H1 (cell line): Measurements from ENCODE around the gene SP1. TPM values are rescaled to one million over a fixed set of nuclear protein-coding genes. Genes with fewer than 3 reads are reported as not detected.

Experiments used
- CTCF ChIA-PET: fragments of 300-600 bp; sonication (Branson Sonifier 250); formaldehyde crosslinking; loops from one replicate; lab custom pipeline; 2021; ENCODE audit not compliant: partially characterized antibody; lab: Charles Lee
- POLR2A ChIA-PET: fragments of 300-600 bp; sonication (Branson Sonifier 250); formaldehyde crosslinking; loops from one replicate; lab custom pipeline; 2021; ENCODE audit warnings: inconsistent platforms; ENCODE audit not compliant: partially characterized antibody; lab: Charles Lee
- DNase-seq, 2 experiments: peaks; one replicate each; pipeline versions ENCODE4 v3.0.0 to v3.0.0-alpha.2; 2010 to 2022; ENCODE audit warnings: low spot score in 2 of 2, low read depth in 1 of 2, mixed read lengths in 1 of 2
- FAIRE-seq: peaks from 2 replicates; lab custom pipeline; 2011; peaks lifted over from hg19 to GRCh38; lab: Jason Lieb, UNC
- H2AFZ ChIP-seq: 2 replicates; pipeline ENCODE4 v1.8.1; 2012; ENCODE audit warnings: low read length, inconsistent platforms
- H2AK5ac ChIP-seq: 2 replicates; pipeline ENCODE4 v1.6.1; 2013; ENCODE audit warnings: low read depth, low read length
- H2BK120ac ChIP-seq: replicated peaks from 2 replicates; pipeline ENCODE3; 2013; ENCODE audit warnings: low read depth, low read length, inconsistent platforms
- H2BK12ac ChIP-seq: 2 replicates; pipeline ENCODE4 v1.6.1; 2013; ENCODE audit warnings: low read depth, low read length
- H2BK15ac ChIP-seq: 2 replicates; pipeline ENCODE4 v1.6.1; 2013; ENCODE audit warnings: low read length
- H2BK20ac ChIP-seq: 2 replicates; pipeline ENCODE4 v1.6.1; 2013; ENCODE audit warnings: low read length
- H2BK5ac ChIP-seq: 2 replicates; pipeline ENCODE4 v1.6.1; 2013; ENCODE audit warnings: low read depth, low read length
- H3K14ac ChIP-seq: 2 replicates; pipeline ENCODE4 v1.6.1; 2013; ENCODE audit warnings: inconsistent platforms; ENCODE audit not compliant: insufficient read length
- H3K18ac ChIP-seq: 2 replicates; pipeline ENCODE4 v1.6.1; 2013; ENCODE audit warnings: low read length; ENCODE audit errors: extremely low read depth
- H3K23ac ChIP-seq: 2 replicates; pipeline ENCODE4 v1.6.1; 2013; ENCODE audit warnings: inconsistent platforms; ENCODE audit not compliant: insufficient read length
- H3K23me2 ChIP-seq: 2 replicates; pipeline ENCODE4 v1.6.1; 2013; ENCODE audit warnings: low read depth, low read length
- H3K27ac ChIP-seq: 2 replicates; pipeline ENCODE4 v1.6.1; 2011; ENCODE audit warnings: low read depth, low read length, inconsistent platforms
- H3K27me3 ChIP-seq, 4 experiments: replicated peaks in 1 of 4; 1 replicate in 1 of 4; 2 replicates in 3 of 4; pipeline versions ENCODE4 v1.6.1 to v1.8.1; 2011 to 2013; ENCODE audit warnings: low read length in 3 of 4, mild to moderate bottlenecking in 3 of 4, inconsistent platforms in 2 of 4, mixed read lengths in 2 of 4, moderate library complexity in 1 of 4; ENCODE audit not compliant: control insufficient read depth in 3 of 4, insufficient read depth in 3 of 4; ENCODE audit errors: extremely low read depth in 1 of 4
- H3K36me3 ChIP-seq, 4 experiments: 2 replicates each; pipeline versions ENCODE4 v1.6.1 to v1.8.1; 2011 to 2013; ENCODE audit warnings: mild to moderate bottlenecking in 4 of 4, low read length in 3 of 4, moderate library complexity in 2 of 4, control low read depth in 1 of 4, inconsistent platforms in 1 of 4; ENCODE audit not compliant: insufficient read depth in 4 of 4, control insufficient read depth in 2 of 4
- H3K4ac ChIP-seq: replicated peaks from 2 replicates; pipeline ENCODE3; 2013; ENCODE audit warnings: low read length, low read depth, mixed read lengths, inconsistent platforms; ENCODE audit not compliant: insufficient read length
- H3K4me1 ChIP-seq, 4 experiments: replicated peaks in 1 of 4; 1 replicate in 1 of 4; 2 replicates in 3 of 4; pipeline versions ENCODE4 v1.6.1 to v1.8.1; 2011 to 2013; ENCODE audit warnings: low read length in 3 of 4, inconsistent platforms in 2 of 4, mixed read lengths in 1 of 4; ENCODE audit not compliant: insufficient read depth in 4 of 4, control insufficient read depth in 3 of 4
- H3K4me2 ChIP-seq, 2 experiments: 2 replicates each; pipeline versions ENCODE4 v1.6.1 to v1.8.1; 2011 to 2013; ENCODE audit warnings: low read depth in 2 of 2, low read length in 2 of 2, control low read depth in 1 of 2, inconsistent platforms in 1 of 2, mild to moderate bottlenecking in 1 of 2; ENCODE audit not compliant: insufficient read depth in 1 of 2
- H3K4me3 ChIP-seq, 4 experiments: fragments of 200-600, 300-600 bp in 1 of 4; sonication (generic), shearing (Covaris generic), sonication (Bioruptor Twin) in 1 of 4; 2 replicates each; pipeline versions ENCODE4 v1.5.1 to v1.8.1; 2011 to 2016; ENCODE audit warnings: low read length in 4 of 4, low read depth in 3 of 4, control low read depth in 2 of 4, inconsistent platforms in 2 of 4, mild to moderate bottlenecking in 2 of 4, mixed read lengths in 1 of 4, moderate library complexity in 1 of 4; ENCODE audit not compliant: insufficient read depth in 2 of 4; ENCODE audit errors: extremely low read depth in 1 of 4
- H3K56ac ChIP-seq: replicated peaks from 2 replicates; pipeline ENCODE3; 2013; ENCODE audit warnings: low read depth, mild to moderate bottlenecking, mixed read lengths, low read length, inconsistent platforms; ENCODE audit not compliant: insufficient read length
- H3K79me1 ChIP-seq: 2 replicates; pipeline ENCODE4 v1.6.1; 2013; ENCODE audit warnings: low read depth, low read length, control low read depth
- H3K79me2 ChIP-seq, 2 experiments: 2 replicates each; pipeline versions ENCODE4 v1.6.1 to v1.8.1; 2012 to 2013; ENCODE audit warnings: low read length in 2 of 2, mild to moderate bottlenecking in 2 of 2, inconsistent platforms in 1 of 2; ENCODE audit not compliant: insufficient read depth in 2 of 2, control insufficient read depth in 1 of 2
- H3K9ac ChIP-seq, 4 experiments: replicated peaks in 1 of 4; 1 replicate in 1 of 4; 2 replicates in 3 of 4; pipeline versions ENCODE4 v1.6.1 to v1.8.1; 2011 to 2013; ENCODE audit warnings: low read depth in 3 of 4, low read length in 3 of 4, control low read depth in 2 of 4, mild to moderate bottlenecking in 2 of 4, moderate library complexity in 2 of 4, inconsistent platforms in 1 of 4; ENCODE audit errors: extremely low read depth in 1 of 4
- H3K9me3 ChIP-seq, 2 experiments: 2 replicates each; pipeline versions ENCODE4 v1.6.1 to v1.8.1; 2012 to 2013; ENCODE audit warnings: mild to moderate bottlenecking in 2 of 2, moderate library complexity in 2 of 2, control low read depth in 1 of 2, inconsistent platforms in 1 of 2, low read depth in 1 of 2, low read length in 1 of 2, mixed read lengths in 1 of 2; ENCODE audit not compliant: insufficient read depth in 2 of 2
- H4K20me1 ChIP-seq, 2 experiments: replicated peaks in 1 of 2; 2 replicates each; pipeline versions ENCODE3 to v1.8.1; 2011 to 2013; ENCODE audit warnings: inconsistent platforms in 2 of 2, low read length in 2 of 2, mild to moderate bottlenecking in 1 of 2; ENCODE audit not compliant: insufficient read depth in 2 of 2, control insufficient read depth in 1 of 2
- H4K5ac ChIP-seq: 2 replicates; pipeline ENCODE4 v1.6.1; 2013; ENCODE audit warnings: low read length, low read depth, mixed read lengths, inconsistent platforms; ENCODE audit not compliant: insufficient read length
- H4K8ac ChIP-seq: 2 replicates; pipeline ENCODE4 v1.8.0; 2013; ENCODE audit warnings: mild to moderate bottlenecking, moderate library complexity, low read length, inconsistent platforms; ENCODE audit not compliant: insufficient read depth; ENCODE audit errors: extremely low read depth
- H4K91ac ChIP-seq: replicated peaks from 2 replicates; pipeline ENCODE3; 2013; ENCODE audit warnings: low read length, mixed read lengths, inconsistent platforms; ENCODE audit not compliant: insufficient read length
- BACH1 ChIP-seq: IDR thresholded peaks from 2 replicates; pipeline ENCODE4 v1.6.1; 2012; ENCODE audit warnings: low read length, improper control_type of control experiment
- EP300 ChIP-seq, 2 experiments: IDR thresholded peaks; 1 replicate in 1 of 2; 2 replicates in 1 of 2; pipeline ENCODE4 v1.6.1; 2011 to 2012; ENCODE audit warnings: low read depth in 2 of 2, low read length in 2 of 2, mild to moderate bottlenecking in 2 of 2, borderline replicate concordance in 1 of 2, inconsistent platforms in 1 of 2, moderate library complexity in 1 of 2
- HDAC2 ChIP-seq, 2 experiments: fragments of 300-600 bp in 1 of 2; sonication (generic) in 1 of 2; IDR thresholded peaks; 2 replicates each; pipeline ENCODE4 v1.6.1; 2011 to 2012; ENCODE audit warnings: low read depth in 2 of 2, low read length in 2 of 2, mild to moderate bottlenecking in 2 of 2, moderate library complexity in 2 of 2, borderline replicate concordance in 1 of 2, inconsistent platforms in 1 of 2
- JUND ChIP-seq: IDR thresholded peaks from 2 replicates; pipeline ENCODE4 v1.6.1; 2011; ENCODE audit warnings: mild to moderate bottlenecking, improper control_type of control experiment, low read length
- PHF8 ChIP-seq: fragments of 200-600 bp; sonication (generic); conservative IDR thresholded peaks from 2 replicates; pipeline ENCODE4 v1.7.1; 2012; ENCODE audit warnings: low read depth, mild to moderate bottlenecking, inconsistent platforms, low read length, moderate library complexity
- SIX5 ChIP-seq: IDR thresholded peaks from 2 replicates; pipeline ENCODE4 v1.6.1; 2011; ENCODE audit warnings: mild to moderate bottlenecking, low read depth, low read length
- SP4 ChIP-seq: IDR thresholded peaks from 2 replicates; pipeline ENCODE4 v1.6.1; 2012; ENCODE audit warnings: low read length, inconsistent platforms
- SRF ChIP-seq: IDR thresholded peaks from 2 replicates; pipeline ENCODE4 v1.6.1; 2011; ENCODE audit warnings: mild to moderate bottlenecking, low read depth, low read length, moderate library complexity
- TAF1 ChIP-seq: IDR thresholded peaks from 2 replicates; pipeline ENCODE4 v1.6.1; 2011; ENCODE audit warnings: mild to moderate bottlenecking, low read depth, low read length
- YY1 ChIP-seq: IDR thresholded peaks from 2 replicates; pipeline ENCODE4 v1.6.1; 2011; ENCODE audit warnings: low read depth, mild to moderate bottlenecking, low read length
- WGBS, 2 experiments: shearing (Covaris generic) in 1 of 2; methylation state at CpG; one replicate each; pipeline versions ENCODE4 v1.1.6 to v1.1.7; 2013 to 2015; ENCODE audit warnings: low lambda C conversion rate in 2 of 2, mixed read lengths in 2 of 2, inconsistent platforms in 1 of 2, low coverage in 1 of 2, missing lambda C conversion rate in 1 of 2; ENCODE audit not compliant: insufficient replicate concordance in 2 of 2, insufficient coverage in 1 of 2, insufficient read length in 1 of 2; ENCODE audit errors: extremely low coverage in 1 of 2, missing lambda C conversion rate in 1 of 2; 5-methylcytosine and 5-hydroxymethylcytosine counted together
- polyA plus RNA-seq, 7 experiments: library from polyadenylated mRNA; depleted of rRNA in 3 of 7; stranded (reverse) in 5 of 7; unstranded in 2 of 7; fragments of >200 nt in 5 of 7; fragments of 200-250 nt in 2 of 7; gene quantifications; 1 replicate in 5 of 7; 2 replicates in 1 of 7; 4 replicates in 1 of 7; pipeline versions ENCODE4 v1.2.1 to v1.2.3, GENCODE V29; 2011 to 2013; ENCODE audit warnings: missing spikeins in 2 of 7, mixed read lengths in 2 of 7
- total RNA-seq: library from RNA; stranded (reverse); fragmentation: NEBNext Ultra II Directional; extraction: Animal tissue kit (Norgen Biotek cat#: 25700); gene quantifications from 2 replicates; pipeline ENCODE4 v1.2.1, GENCODE V29; 2021
- TF ChIP-seq, protein P1 (sequence below): IDR thresholded peaks from 2 replicates; pipeline ENCODE4 v1.6.1; 2012; ENCODE audit warnings: low read length, inconsistent platforms

SP1 gene
- total and polyA plus RNA-seq, 2 of the 8 experiments (the other 6 are each of a cell fraction or from before 2014, with no cell fraction given), result 50.7 to 75.2 TPM

DNA sequence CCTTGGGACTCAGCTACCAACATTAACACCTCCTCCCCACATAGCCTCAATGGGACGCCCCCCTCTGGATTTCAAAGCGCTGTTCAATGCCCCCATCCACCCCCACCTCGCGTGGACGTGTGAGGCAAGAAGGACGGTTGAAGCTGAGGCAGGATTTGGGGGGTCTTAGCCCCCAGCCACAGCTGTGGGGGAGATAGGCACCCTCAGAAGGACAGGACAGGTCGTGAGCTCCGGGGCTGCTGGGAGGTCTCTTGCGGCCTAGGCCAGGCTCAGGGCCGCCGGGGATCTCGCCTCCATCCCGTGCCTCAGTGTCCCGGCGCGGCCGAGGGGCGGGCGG, 35.5 kb upstream of the SP1 start:
- FAIRE-seq, result no peak
- TF ChIP-seq YY1 (no peak), JUND (no peak), TAF1 (no peak), HDAC2 (IDR thresholded peaks at IDR 0.05; ENCODE audit: borderline replicate concordance in 1 of 2, low read depth in 2 of 2, low read length in 2 of 2) (no peak), PHF8 (0 out of 2 replicates have a peak, but pooled peaks have one; percentile 7), SP4 (no peak), SRF (no peak), EP300 (IDR thresholded peaks at IDR 0.05; ENCODE audit: borderline replicate concordance in 1 of 2, low read depth in 2 of 2, low read length in 2 of 2) (no peak), BACH1 (no peak), SIX5 (no peak)
- TF ChIP-seq, protein P1, sequence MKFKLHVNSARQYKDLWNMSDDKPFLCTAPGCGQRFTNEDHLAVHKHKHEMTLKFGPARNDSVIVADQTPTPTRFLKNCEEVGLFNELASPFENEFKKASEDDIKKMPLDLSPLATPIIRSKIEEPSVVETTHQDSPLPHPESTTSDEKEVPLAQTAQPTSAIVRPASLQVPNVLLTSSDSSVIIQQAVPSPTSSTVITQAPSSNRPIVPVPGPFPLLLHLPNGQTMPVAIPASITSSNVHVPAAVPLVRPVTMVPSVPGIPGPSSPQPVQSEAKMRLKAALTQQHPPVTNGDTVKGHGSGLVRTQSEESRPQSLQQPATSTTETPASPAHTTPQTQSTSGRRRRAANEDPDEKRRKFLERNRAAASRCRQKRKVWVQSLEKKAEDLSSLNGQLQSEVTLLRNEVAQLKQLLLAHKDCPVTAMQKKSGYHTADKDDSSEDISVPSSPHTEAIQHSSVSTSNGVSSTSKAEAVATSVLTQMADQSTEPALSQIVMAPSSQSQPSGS, result no peak

More for the DNA sequence above, 35.5 kb upstream of the SP1 start:
- peaks cover 3 to 13% (median 8%) of the 10 kb centered on the region in 4 experiments; a peak in 4 of 7 replicates for H3K27me3 ChIP-seq
- H2AK5ac ChIP-seq, result no peak overlapping the region
- no peak overlapping the region for H4K91ac ChIP-seq
- H4K20me1 ChIP-seq, result no peaks in the 10 kb centered on the region
- H3K79me1 ChIP-seq, result no peaks in the 10 kb centered on the region
- peak overlapping the region; percentile 100 for H2AFZ ChIP-seq
- WGBS, 2 experiments, result 7% methylated on average over 6 of the region's 19 CpGs; no CpG with 5 or more reads in 1 of the 2 experiments
- peaks cover 3% of the 10 kb centered on the region; the same call in 1 of the 2 replicates for H3K23me2 ChIP-seq
- no peak overlapping the region for H2BK12ac ChIP-seq
- 0 out of 2 replicates have a peak overlapping the region, but pooled peaks have one; percentile 13 for H2BK5ac ChIP-seq
- peak overlapping the region; percentile 45; the same call in 1 of the 2 replicates for H4K8ac ChIP-seq
- DNase-seq, result peak in 1 of 2 experiments; percentile 51
- H2BK120ac ChIP-seq, result no peak overlapping the region
- peak overlapping the region; percentile 76 for H3K18ac ChIP-seq
- H3K9ac ChIP-seq, result no peak overlapping the region
- H2BK15ac ChIP-seq, result peak overlapping the region; percentile 92; the same call in 1 of the 2 replicates
- peak overlapping the region; percentile 32 for H3K4ac ChIP-seq
- no peak overlapping the region for H2BK20ac ChIP-seq
- no peak overlapping the region for H4K5ac ChIP-seq
- H3K4me1 ChIP-seq, result peaks cover 0 to 15% (median 8%) of the 10 kb centered on the region in 4 experiments; a peak in 5 of 7 replicates
- peak overlapping the region; percentile 21 to 80 (median 33); a peak in 7 of 8 replicates for H3K4me3 ChIP-seq
- no peaks in the 10 kb centered on the region for H3K9me3 ChIP-seq
- no peak overlapping the region for H3K14ac ChIP-seq
- no peak overlapping the region for H3K27ac ChIP-seq
- no peaks in the 10 kb centered on the region for H3K36me3 ChIP-seq
- no peak overlapping the region for H3K56ac ChIP-seq
- POLR2A ChIA-PET, result interaction anchor here (1.0 to 3.6 kb wide), 22 partner anchors 9 to 166 kb away, joined by 3 to 19 read pairs (median 5); partner anchors contain the start of genes AAAS, PFDN5, PRR13 and SP1
- H3K4me2 ChIP-seq, result peak overlapping the region; percentile 34 to 96
- CTCF ChIA-PET, result interaction anchor here (0.6 to 21.3 kb wide), 14 partner anchors 8 to 133 kb away, joined by 3 to 381 read pairs (median 5); partner anchors contain the start of genes AAAS, PFDN5, SP1 and SP7
- no peak overlapping the region for H3K23ac ChIP-seq
- no peaks in the 10 kb centered on the region for H3K79me2 ChIP-seq
